Measurements from ENCODE around the gene PRRG2.

PRRG2 gene

GRCh38 chr19:49557641-49558325 lies 23.3 kb upstream of the PRRG2 start:
- DNase-seq: no peak

GRCh38 chr19:49558591-49558990 lies 22.5 kb upstream of the PRRG2 start:
- DNase-seq: no peak

GRCh38 chr19:49559443-49559842 lies 21.7 kb upstream of the PRRG2 start:
- DNase-seq: no peak

GRCh38 chr19:49559928-49560327 lies 21.2 kb upstream of the PRRG2 start:
- no peak for DNase-seq

GRCh38 chr19:49560358-49560900 lies 20.7 kb upstream of the PRRG2 start:
- no peak for DNase-seq

GRCh38 chr19:49564616-49565045 lies 16.5 kb upstream of the PRRG2 start:
- DNase-seq: no peak

- DNase-seq: no peak
Observed at GRCh38 chr19:49565261-49565660, 15.9 kb upstream of the PRRG2 start.

GRCh38 chr19:49566302-49566701 lies 14.8 kb upstream of the PRRG2 start:
- no peak for DNase-seq

GRCh38 chr19:49567861-49568441 lies 13.2 kb upstream of the PRRG2 start:
- DNase-seq: no peak

- peak; percentile 88 to 91 for DNase-seq
Observed at GRCh38 chr19:49570138-49570856, 10.8 kb upstream of the PRRG2 start.

GRCh38 chr19:49570997-49571676 lies 10.0 kb upstream of the PRRG2 start:
- peak in 1 of 2 experiments; percentile 29 for DNase-seq

GRCh38 chr19:49573009-49573408 lies 8.1 kb upstream of the PRRG2 start:
- no peak for DNase-seq

GRCh38 chr19:49573425-49573824 lies 7.7 kb upstream of the PRRG2 start:
- DNase-seq: no peak

- DNase-seq: no peak
Observed at GRCh38 chr19:49574206-49574755, 6.8 kb upstream of the PRRG2 start.

GRCh38 chr19:49579193-49579592 lies 1.9 kb upstream of the PRRG2 start:
- DNase-seq: no peak

- no peak for DNase-seq
Observed at GRCh38 chr19:49579947-49580263, 1.2 kb upstream of the PRRG2 start.

GRCh38 chr19:49580264-49581006 lies 681 bp upstream of the PRRG2 start, which contains the start of gene NOSIP:
Gene NOSIP (minus strand): TSS chr19:49580556. CDS start chr19:49560691, 19,865 bp downstream.
- DNase-seq: peak; percentile 97 to 98

GRCh38 chr19:49583239-49583638 lies 2.1 kb downstream of the PRRG2 start:
- DNase-seq: no peak

- no peak for DNase-seq
Observed at GRCh38 chr19:49585023-49585422, 3.9 kb downstream of the PRRG2 start.

- no peak for DNase-seq
Observed at GRCh38 chr19:49587227-49587626, 6.1 kb downstream of the PRRG2 start.

- DNase-seq: no peak
Observed at GRCh38 chr19:49588365-49589122, 7.4 kb downstream of the PRRG2 start.
